Fibroblast of lung (primary cell): Measurements from ENCODE around the gene ART3. TPM values are rescaled to one million over a fixed set of nuclear protein-coding genes. Genes with fewer than 3 reads are reported as not detected.

ENCODE experiments used
- DNase-seq, 2 donors: peaks; one replicate each; pipeline versions ENCODE4 v3.0.0 to v3.0.0-alpha.2; 2010; ENCODE audit warnings: low read depth in 2 of 2
- H2AFZ ChIP-seq: 2 replicates; pipeline ENCODE4 v1.5.1; 2012; ENCODE audit warnings: low read length, control low read depth, inconsistent platforms
- H3K27ac ChIP-seq: 2 replicates; pipeline ENCODE4 v1.5.1; 2011; ENCODE audit warnings: low read length, control low read depth; ENCODE audit not compliant: insufficient read depth
- H3K27me3 ChIP-seq: 2 replicates; pipeline ENCODE4 v1.5.1; 2011; ENCODE audit warnings: mild to moderate bottlenecking, low read length; ENCODE audit not compliant: control insufficient read depth, insufficient read depth
- H3K36me3 ChIP-seq: 2 replicates; pipeline ENCODE4 v1.5.1; 2011; ENCODE audit warnings: low read length; ENCODE audit not compliant: control insufficient read depth, insufficient read depth
- H3K4me1 ChIP-seq: 2 replicates; pipeline ENCODE4 v1.5.1; 2011; ENCODE audit warnings: low read length; ENCODE audit not compliant: control insufficient read depth, insufficient read depth; ENCODE audit errors: extremely low read depth
- H3K4me2 ChIP-seq: 2 replicates; pipeline ENCODE4 v1.5.1; 2011; ENCODE audit warnings: low read length, control low read depth; ENCODE audit not compliant: insufficient read depth; ENCODE audit errors: extremely low read depth
- H3K4me3 ChIP-seq, 4 experiments: fragments of 200-600 bp in 1 of 4; sonication (generic) in 1 of 4; replicated peaks in 1 of 4; 2 replicates each; pipeline ENCODE4 v1.5.1; 2011 to 2016; ENCODE audit warnings: low read length in 4 of 4, low read depth in 3 of 4, mild to moderate bottlenecking in 3 of 4, control low read depth in 2 of 4, inconsistent platforms in 1 of 4, mixed read lengths in 1 of 4; ENCODE audit not compliant: insufficient read depth in 1 of 4; ENCODE audit errors: control extremely low read depth in 1 of 4
- H3K79me2 ChIP-seq: 2 replicates; pipeline ENCODE4 v1.5.1; 2012; ENCODE audit warnings: mild to moderate bottlenecking, low read length, inconsistent platforms; ENCODE audit not compliant: control insufficient read depth, insufficient read depth
- H3K9ac ChIP-seq: 2 replicates; pipeline ENCODE4 v1.5.1; 2011; ENCODE audit warnings: mild to moderate bottlenecking, low read length, control low read depth; ENCODE audit not compliant: insufficient read depth
- H3K9me3 ChIP-seq: 2 replicates; pipeline ENCODE4 v1.5.1; 2012; ENCODE audit warnings: low read depth, low read length; ENCODE audit not compliant: control insufficient read depth, insufficient read depth
- H4K20me1 ChIP-seq: 2 replicates; pipeline ENCODE4 v1.5.1; 2011; ENCODE audit warnings: low read length; ENCODE audit not compliant: control insufficient read depth, insufficient read depth; ENCODE audit errors: extremely low read depth
- CTCF ChIP-seq, 2 donors: IDR thresholded peaks in 1 of 2; conservative IDR thresholded peaks in 1 of 2; 1 replicate in 1 of 2; 2 replicates in 1 of 2; pipeline ENCODE4 v1.5.1; 2011 to 2012; ENCODE audit warnings: low read length in 2 of 2, control low read depth in 1 of 2, inconsistent platforms in 1 of 2, low read depth in 1 of 2, mild to moderate bottlenecking in 1 of 2
- EZH2 ChIP-seq: IDR thresholded peaks from 2 replicates; pipeline ENCODE4 v1.5.1; 2012; ENCODE audit warnings: low read length, control low read depth, mild to moderate bottlenecking; ENCODE audit errors: missing control alignments
- polyA plus RNA-seq, 2 donors: library from polyadenylated mRNA; depleted of rRNA in 1 of 2; stranded (reverse) in 1 of 2; unstranded in 1 of 2; fragments of >200 nt; gene quantifications; 2 replicates each; pipeline ENCODE4 v1.2.1, GENCODE V29; 2011 to 2012; ENCODE audit warnings: missing spikeins in 1 of 2
- total RNA-seq: library from RNA; depleted of rRNA; stranded (reverse); fragments of >200 nt; gene quantifications from 2 replicates; pipeline ENCODE4 v1.2.1, GENCODE V29; 2014

The ART3 gene
- total and polyA plus RNA-seq, 2 donors (not counting 1 experiment from before 2014, with no cell fraction given) = 0.27 TPM; not detected in 1

DNA sequence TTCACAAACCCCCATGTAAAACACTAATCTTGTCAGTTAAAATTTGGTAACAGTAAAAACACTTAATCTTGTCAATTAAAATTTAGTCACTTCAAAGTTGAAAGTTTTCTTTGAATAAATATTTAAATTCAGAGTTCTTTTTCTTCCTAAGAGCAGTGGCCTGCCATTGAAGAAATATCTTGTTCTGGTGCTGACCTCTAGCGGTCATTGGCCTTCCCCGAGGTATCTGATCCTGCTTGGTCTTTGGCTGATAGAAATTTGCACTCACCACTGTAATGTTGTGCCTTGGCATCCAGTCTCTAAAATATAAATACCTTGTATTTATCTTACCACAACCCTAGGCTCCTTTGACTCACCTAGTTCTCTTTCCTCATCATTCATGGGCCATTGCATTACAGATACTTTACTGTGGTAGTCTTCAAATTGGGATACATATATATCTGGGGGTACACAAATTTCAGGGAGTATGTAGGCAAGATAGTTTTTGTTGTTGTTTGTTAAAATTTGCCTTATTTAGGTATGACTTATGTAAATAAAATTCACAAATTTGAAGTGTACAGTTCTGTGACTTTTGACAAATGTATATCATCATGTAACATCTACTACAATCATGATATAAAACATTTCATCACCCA lies 6.7 kb upstream of the ART3 start:
- no peak overlapping the region for H2AFZ ChIP-seq
- DNase-seq = peak; percentile 57 to 82
- no peaks in the 10 kb centered on the region for H3K27me3 ChIP-seq
- H3K4me1 ChIP-seq = no peaks in the 10 kb centered on the region
- no peak overlapping the region for H3K27ac ChIP-seq
- H4K20me1 ChIP-seq = no peaks in the 10 kb centered on the region
- H3K36me3 ChIP-seq = no peaks in the 10 kb centered on the region
- no peak for TF ChIP-seq EZH2
- TF ChIP-seq CTCF (conservative IDR thresholded peaks at IDR 0.05 in 1 of 2, IDR thresholded peaks at IDR 0.05 in 1 of 2; ENCODE audit: low read depth in 1 of 2, low read length in 2 of 2) = peak; percentile 90 to 92
- H3K79me2 ChIP-seq = no peaks in the 10 kb centered on the region
- H3K4me2 ChIP-seq = no peak overlapping the region
- no peak overlapping the region for H3K4me3 ChIP-seq
- no peak overlapping the region for H3K9ac ChIP-seq
- H3K9me3 ChIP-seq = no peaks in the 10 kb centered on the region

DNA sequence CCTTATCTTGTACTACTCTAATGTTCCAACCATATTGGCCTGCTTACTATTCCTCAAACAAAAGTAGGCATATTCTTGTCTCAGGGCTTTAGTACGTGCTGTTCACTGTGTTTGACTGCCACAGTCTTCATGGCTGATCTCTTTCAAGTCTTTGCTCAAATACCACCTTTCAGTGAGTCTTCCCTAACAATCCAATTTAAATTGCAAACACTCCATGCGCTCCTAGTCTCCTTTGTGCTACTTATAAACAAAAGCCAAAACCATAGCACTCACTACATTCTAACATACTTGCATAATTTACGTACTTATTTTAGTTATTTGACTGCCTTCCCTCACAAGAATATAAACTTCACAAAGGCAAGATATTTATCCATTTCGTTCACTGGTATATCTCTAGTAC lies 1.7 kb upstream of the ART3 start:
- H2AFZ ChIP-seq = no peak overlapping the region
- TF ChIP-seq CTCF (conservative IDR thresholded peaks at IDR 0.05 in 1 of 2, IDR thresholded peaks at IDR 0.05 in 1 of 2; ENCODE audit: low read depth in 1 of 2, low read length in 2 of 2) (no peak), EZH2 (no peak)

DNA sequence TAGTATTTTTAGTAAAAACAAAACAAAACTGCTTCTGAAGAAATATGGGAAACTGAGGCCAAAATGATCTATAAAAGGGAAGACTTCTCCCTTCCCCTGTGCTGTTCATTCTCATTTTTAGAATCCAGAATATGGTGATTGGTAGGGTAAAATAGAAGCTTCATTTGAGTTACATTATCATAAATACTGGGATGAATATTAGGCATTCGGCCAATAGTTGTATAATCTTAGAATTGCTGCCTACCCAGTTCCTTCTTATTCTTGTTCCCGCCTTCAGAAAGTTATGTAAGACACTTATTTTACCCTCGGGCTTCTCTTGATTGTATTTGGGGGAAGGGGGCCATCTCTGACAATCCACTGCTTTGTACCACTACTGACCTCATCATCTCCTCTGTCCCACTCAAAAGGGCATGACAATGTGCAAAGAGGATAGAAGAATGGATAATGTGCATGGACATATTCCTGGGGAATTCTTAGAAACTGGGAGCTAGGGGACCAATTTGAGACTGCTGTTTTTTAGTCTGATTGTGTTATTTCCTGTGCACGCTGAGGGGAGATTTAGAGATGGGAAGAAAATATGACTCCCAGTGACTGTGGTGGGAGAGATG lies 588 bp downstream of the ART3 start:
- H3K27me3 ChIP-seq = no peaks in the 10 kb centered on the region
- H4K20me1 ChIP-seq = no peaks in the 10 kb centered on the region
- no peaks in the 10 kb centered on the region for H3K79me2 ChIP-seq
- no peaks in the 10 kb centered on the region for H3K4me1 ChIP-seq
- H3K36me3 ChIP-seq = no peaks in the 10 kb centered on the region
- no peak overlapping the region for H3K9ac ChIP-seq
- no peak for TF ChIP-seq EZH2
- H3K27ac ChIP-seq = no peak overlapping the region
- no peaks in the 10 kb centered on the region for H3K9me3 ChIP-seq
- H3K4me3 ChIP-seq = no peak overlapping the region
- H2AFZ ChIP-seq = no peak overlapping the region
- DNase-seq = no peak
- no peak overlapping the region for H3K4me2 ChIP-seq

More for the DNA sequence above, 1.7 kb upstream of the ART3 start:
- no peak overlapping the region for H3K4me3 ChIP-seq
- no peaks in the 10 kb centered on the region for H3K79me2 ChIP-seq
- H4K20me1 ChIP-seq = no peaks in the 10 kb centered on the region
- no peaks in the 10 kb centered on the region for H3K4me1 ChIP-seq
- H3K9me3 ChIP-seq = no peaks in the 10 kb centered on the region
- no peak overlapping the region for H3K27ac ChIP-seq
- DNase-seq = no peak
- H3K36me3 ChIP-seq = no peaks in the 10 kb centered on the region
- H3K4me2 ChIP-seq = no peak overlapping the region
- no peaks in the 10 kb centered on the region for H3K27me3 ChIP-seq
- H3K9ac ChIP-seq = no peak overlapping the region
